Activated CD4-positive, CD25-positive, alpha-beta regulatory T cell (primary cell): ENCODE data around the gene MT1E.
A peak's percentile ranks its signal among the peaks of the same experiment; 100 is the strongest.

Experiments
- DNase-seq, 4 experiments: peaks; one replicate each; lab custom pipeline; 2025; lab: John Stamatoyannopoulos, UW

The MT1E gene

DNA sequence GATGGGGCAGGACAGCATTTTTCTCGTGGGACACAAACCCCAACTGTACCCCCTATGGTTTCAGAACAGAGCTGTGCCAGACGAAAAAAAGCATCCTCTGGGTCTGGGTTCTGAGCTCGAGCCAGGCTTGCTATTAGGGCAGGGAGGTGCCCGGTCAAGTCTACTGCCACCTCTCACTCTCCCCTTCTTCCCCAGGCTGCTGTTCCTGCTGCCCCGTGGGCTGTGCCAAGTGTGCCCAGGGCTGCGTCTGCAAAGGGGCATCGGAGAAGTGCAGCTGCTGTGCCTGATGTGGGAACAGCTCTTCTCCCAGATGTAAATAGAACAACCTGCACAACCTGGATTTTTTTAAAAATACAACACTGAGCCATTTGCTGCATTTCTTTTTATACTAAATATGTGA, 1.1 kb downstream of the MT1E start:
- no peak for DNase-seq

DNA sequence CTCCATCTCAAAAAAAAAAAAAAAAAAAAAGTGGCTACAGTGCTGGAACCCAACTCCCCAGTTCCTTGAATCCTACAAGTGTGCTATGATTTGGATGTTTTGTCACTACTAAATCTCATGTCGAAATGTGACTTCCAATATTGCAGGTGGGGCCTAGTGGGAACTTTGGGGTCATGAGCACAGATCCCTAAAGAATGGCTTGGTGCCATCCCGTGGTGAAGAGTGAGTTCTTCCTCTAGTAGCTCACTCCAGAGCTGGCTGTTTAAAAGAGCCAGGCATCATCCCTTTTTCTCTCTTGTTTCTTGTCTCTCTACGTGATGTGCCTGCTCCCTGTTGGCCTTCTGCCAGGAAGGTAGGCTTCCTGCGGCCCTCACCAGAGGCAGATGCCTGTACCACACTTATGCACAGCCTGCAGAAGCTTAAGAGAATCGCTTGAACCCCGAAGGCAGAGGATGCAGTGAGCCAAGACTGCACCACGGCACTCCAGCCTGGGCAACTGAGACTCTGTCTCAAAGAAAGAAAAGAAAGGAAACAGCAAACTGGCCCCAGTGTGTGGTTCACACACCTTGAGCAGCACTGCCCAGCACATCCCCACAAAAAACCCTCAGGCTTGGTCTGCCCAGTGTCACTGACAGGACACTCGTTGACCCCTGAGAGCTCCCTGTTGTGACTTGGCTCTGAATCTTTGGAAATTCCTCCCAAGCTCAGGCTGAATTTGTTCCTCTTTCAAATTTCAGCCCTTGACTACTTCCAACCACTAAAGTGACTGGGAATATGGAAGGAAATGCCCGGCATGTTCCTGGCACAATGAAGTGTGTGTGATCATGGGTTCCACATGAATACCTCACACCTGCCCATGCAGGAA, 3.1 kb downstream of the MT1E start:
- DNase-seq = no peak

DNA sequence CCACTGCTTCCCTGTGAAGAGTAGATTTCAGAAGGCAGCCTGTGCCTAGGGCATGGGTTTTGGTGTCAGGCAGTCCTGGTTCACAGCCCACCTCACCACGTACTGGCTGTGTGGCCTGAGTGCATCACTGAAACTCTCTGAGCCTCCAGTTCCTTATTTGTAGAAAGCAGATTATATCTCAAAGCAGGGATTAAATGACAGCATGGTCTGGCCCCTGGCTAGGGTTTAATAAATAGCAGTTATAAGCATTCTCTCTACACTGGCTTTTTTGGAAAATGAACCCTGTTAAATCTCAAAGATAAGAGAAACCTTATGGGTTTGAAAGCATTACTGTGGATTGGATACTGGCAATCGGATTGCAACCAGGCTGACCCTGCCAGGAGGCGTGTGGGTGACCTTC, 4.0 kb downstream of the MT1E start:
- DNase-seq = no peak

DNA sequence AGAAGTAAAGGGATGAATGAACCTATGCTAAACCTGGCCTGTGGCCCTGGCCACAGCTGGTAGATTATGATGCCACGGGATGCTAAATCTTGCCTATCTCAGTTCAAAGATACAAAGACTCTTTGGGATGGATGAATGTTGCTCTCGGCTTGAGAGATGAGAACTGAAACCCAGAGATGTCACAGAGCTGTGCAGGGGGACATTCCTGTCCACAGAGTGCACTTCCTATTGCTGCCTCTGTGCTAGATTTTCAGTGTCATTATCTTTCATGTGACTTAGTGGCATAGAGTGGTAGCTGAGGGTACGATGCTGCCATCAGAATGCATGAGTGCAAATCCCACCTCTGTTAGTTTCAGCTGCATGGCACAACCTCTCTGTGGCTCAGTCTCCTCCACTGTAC, 4.6 kb downstream of the MT1E start:
- no peak for DNase-seq

DNA sequence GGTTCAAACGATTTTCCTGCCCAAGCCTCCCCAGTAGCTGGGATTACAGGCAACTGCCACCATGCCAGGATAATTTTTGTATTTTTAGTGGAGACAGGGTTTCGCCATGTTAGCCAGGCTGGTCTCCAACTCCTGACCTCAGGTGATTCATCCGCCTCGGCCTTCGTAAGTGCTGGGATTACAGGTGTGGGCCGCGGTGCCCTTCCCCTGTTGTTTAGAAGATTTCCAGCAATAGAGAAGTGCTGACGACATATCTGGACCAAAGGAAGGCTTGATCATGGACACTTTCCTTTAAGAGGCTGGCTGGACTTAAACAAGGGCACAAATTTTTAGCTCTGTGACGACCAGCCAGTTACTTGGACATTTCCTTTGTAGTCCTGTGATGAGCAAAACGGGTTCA, 5.6 kb downstream of the MT1E start:
- no peak for DNase-seq

DNA sequence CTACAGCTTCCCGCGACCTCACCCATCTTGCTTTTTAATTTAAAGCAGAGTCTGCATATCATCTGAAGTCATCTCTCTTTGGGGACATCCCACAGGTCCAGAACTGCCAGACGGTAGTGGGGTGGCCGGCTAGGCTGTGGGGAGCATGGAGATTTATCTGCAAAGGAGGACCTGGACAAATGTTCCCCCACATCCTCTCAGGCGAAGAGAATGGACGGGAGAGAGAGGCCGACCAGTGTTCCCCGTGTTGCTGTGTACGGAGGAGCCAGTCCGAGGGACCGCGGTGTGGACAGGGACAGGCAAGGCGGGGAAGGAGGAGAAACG, 6.2 kb downstream of the MT1E start:
- no peak for DNase-seq

DNA sequence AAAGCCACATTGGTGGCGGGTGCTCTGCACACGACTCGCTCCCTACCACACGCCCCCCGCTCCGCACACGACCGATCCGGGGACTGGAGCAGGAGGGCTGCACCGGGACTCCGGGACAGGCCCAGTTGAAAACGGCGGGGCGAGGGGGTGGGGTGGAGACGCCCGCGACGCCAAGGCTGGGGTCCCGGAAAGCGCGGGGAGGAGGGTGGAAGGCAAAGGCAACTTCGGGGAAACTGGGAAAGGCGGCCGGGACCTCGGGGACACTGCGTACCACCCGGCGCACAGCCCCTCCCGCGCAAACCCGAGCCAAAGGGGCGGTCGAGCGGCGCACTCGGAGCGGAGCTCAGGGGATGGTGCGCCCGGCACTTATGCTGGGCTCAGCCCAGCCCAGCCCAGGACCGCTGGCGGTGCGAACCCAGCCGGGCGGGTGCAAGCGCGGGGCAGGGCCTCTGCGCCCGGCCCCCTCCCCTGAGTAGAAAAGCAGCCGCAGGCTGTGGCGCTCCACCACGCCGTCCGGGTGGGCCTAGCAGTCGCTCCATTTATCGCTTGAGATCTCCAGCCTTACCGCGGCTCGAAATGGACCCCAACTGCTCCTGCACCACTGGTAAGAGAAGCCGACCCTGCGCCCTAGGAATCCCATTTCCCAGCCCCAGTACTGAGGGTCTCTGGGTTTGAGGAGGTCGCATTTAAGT, 6.7 kb downstream of the MT1E start, which contains the start of gene MT1M:
Gene MT1M, plus strand, starts transcription at position 504 of the 692 bp plus-strand sequence. Its CDS starts 73 bp downstream, at position 577.
- DNase-seq = no peak

DNA sequence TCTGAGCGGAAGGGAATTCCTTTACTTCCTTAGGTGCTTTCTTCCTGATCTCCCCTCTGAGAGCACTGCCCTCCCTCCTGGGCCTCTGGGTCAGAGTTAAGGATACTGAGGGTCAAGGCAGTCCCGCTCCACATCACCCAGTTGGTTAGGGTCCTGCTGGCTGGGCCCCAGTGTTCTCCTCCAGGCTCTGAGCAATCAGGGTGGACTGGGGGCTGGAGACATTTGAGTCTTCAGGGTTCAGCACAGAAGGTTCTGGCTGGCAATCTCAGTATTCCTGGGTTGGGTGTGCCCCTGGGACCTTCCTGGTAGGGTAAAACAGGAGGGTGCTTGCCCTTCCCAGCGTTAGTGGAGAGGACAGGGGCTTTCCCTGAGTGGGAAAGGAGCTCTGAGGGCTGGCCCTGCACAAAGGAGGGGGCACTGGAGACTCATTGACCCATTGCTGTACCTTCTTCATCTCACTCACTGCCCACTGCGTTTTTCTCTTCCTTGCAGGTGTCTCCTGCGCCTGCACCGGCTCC, 7.3 kb downstream of the MT1E start:
- DNase-seq = no peak

DNA sequence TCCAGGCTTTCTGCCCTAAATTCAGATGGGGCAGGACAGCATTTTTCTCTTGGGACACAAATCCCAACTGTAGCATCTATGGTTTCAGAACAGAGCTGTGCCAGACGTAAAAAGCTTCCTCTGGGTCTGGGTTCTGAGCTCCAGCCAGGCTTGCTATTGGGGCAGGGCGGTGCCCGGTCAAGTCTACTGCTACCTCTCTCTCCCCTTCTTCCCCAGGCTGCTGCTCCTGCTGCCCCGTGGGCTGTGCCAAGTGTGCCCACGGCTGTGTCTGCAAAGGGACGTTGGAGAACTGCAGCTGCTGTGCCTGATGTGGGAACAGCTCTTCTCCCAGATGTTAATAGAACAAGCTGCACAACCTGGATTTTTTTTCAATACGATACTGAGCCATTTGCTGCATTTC, 8.0 kb downstream of the MT1E start:
- no peak for DNase-seq

DNA sequence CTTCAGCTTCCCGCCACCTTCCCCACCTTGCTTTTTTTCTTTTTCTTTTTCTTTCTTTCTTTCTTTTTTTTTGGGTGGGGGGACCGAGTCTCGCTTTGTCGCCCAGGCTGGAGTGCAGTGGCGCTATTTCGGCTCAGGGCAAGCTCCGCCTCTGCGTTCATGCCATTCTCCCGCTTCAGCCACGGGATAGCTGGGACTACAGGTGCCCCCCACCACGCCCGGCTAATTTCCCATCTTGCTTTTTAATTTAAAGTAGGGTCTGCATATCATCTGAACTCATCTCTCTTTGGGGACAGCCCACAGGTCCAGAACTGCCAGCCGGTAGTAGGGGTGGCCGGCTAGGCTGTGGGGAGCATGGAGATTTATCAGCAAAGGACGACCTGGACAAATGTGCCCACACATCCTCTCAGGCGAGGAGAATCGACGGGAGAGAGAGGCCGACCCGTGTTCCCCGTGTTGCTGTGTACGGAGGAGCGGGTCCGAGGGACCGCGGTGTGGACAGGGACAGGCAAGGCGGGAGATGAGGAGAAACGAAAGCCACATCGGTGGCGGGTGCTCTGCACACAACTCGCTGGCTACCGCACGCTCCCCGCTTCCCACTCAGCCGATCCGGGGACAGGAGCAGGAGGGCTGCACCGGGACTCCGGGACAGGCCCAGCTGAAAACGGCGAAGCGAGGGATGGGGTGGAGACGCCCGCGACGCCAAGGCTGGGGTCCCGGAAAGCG, 9.3 kb downstream of the MT1E start:
- no peak for DNase-seq

DNA sequence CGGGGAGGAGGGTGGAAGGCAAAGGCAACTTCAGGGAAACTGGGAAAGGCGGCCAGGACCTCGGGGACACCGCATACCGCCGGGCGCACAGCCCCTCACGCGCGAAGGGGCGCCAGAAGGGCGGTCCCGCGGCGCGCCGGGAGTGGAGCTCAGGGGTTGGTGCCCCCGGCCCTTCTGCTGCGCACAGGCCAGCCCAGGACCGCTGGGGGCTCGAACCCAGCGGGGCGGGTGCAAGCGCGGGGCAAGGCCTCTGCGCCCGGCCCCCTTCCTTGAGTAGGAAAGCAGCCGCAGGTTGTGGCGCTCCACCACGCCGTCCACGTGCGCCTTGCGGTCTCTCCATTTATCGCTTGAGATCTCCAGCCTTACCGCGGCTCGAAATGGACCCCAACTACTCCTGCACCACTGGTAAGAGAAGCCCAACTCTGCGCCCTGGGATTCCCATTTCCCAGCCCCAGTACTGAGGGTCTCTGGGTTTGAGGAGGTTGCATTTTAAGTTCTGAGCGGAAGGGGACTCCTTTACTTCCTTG, 9.9 kb downstream of the MT1E start:
- no peak for DNase-seq

DNA sequence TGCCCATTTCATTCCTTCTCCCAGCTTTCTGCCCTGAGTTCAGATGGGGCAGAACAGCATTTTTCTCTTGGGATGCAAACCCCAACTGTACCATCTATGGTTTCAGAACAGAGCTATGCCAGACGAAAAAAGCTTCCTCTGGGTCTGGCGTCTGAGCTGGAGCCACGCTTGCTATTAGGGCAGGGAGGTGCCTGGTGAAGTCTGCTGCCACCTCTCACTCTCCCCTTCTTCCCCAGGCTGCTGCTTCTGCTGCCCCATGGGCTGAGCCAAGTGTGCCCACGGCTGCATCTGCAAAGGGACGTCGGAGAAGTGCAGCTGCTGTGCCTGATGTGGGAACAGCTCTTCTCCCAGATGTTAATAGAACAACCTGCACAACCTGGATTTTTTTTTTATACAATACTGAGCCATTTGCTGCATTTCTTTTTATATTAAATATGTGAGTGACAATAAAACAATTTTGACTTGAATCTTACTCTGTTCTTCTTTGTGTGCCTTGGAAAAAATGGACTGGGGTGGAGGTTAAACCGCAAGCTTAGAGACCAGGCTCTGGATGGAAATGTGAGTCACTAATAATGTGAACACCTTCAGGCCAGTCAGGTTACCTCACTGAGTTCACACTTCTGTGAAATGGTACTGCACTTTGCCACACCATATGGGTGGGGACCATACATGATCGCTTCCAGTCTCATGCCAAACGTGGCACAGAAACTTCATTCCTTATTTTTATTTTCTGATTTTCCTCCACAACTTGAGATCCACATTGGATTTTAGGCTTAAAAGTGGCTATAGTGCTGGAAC, 11.2 kb downstream of the MT1E start:
- DNase-seq = no peak

DNA sequence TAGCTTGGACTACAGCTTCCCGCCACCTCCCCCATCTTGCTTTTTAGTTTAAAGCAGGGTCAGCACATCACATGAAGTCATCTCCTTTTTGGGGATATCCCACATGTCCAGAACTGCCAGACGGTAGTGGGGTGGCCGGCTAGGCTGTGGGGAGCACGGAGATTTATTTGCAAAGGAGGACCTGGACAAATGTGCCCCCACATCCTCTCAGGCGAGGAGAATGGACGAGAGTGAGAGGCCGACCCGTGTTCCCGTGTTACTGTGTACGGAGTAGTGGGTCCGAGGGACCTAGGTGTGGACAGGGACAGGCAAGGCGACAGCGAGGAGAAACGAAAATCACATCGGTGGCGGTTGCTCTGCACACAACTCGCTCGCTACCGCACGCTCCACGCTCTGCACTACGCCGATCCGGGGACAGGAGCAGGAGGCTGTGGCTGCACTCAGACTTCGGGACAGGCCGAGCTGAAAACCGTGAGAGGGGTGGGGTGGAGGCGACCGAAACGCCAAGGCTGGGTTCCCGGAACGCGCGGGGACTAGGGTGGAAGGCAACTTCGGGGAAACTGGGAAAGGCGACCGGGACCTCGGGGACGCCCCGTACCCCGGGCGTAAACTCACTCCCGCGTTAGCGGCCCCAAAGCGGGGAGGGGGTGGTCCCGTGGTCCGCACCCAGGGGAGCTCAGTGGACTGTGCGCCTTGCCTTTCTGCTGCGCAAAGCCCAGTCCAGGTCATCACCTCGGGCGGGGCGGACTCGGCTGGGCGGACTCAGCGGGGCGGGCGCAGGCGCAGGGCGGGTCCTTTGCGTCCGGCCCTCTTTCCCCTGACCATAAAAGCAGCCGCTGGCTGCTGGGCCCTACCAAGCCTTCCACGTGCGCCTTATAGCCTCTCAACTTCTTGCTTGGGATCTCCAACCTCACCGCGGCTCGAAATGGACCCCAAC, 12.5 kb downstream of the MT1E start, which contains the start of gene MT1A:
Gene MT1A, plus strand, starts transcription at position 853 of the 937 bp plus-strand sequence. Its CDS starts 73 bp downstream, at position 926.
- DNase-seq = no peak

DNA sequence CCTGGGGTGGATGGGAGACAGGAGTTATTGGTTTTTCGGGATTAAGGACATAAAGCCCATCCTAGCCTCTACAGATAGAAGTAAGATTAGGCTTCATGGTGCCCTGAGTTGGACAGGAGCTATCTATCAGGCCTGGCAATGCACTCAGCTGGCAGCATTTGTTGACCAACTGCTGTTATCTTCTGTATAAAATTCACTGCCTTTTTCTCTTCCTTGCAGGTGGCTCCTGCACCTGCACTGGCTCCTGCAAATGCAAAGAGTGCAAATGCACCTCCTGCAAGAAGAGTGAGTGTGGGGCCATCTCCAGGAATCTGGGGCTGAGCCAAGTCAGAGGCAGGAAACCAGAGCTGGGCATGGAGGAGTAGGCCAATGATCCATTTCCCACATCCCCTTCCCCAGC, 13.5 kb downstream of the MT1E start:
- DNase-seq = no peak

DNA sequence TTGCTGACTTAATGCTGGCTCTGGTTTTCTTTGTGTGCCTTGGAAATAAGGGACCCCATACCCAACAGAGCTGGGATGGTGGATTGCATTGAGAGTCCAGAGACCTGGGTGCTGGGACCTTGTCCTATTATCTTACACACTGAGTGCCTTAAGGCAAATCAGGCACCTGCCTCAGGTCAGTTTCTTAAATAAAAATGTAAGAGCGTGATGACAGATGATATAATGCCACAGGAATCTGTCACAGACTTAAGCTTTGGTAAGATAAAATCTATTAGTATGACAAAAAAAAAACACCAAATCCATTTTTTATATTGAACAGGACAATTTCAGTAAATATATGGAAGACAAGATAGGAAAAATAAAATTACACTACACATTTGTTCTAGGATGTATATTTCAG, 14.5 kb downstream of the MT1E start:
- DNase-seq = no peak

DNA sequence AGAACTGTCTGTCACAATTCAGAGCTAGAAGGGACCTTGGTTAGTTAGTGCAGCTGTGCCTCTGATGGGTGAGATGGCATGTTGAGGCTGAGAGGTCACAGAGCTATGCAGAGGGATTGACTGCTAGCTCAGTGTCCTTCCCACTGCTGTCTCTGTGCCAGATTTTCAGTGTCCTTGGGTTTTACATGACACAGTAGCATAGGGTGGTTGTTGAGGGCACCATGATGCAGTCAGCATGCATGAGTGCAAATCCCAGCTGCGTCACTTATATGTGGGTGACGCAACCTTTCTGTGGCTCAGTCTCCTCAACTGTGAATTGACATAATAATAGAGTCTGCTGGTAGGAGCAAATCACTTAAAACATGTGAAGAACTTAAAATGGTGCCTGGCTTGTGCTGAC, 15.6 kb downstream of the MT1E start:
- DNase-seq = no peak

DNA sequence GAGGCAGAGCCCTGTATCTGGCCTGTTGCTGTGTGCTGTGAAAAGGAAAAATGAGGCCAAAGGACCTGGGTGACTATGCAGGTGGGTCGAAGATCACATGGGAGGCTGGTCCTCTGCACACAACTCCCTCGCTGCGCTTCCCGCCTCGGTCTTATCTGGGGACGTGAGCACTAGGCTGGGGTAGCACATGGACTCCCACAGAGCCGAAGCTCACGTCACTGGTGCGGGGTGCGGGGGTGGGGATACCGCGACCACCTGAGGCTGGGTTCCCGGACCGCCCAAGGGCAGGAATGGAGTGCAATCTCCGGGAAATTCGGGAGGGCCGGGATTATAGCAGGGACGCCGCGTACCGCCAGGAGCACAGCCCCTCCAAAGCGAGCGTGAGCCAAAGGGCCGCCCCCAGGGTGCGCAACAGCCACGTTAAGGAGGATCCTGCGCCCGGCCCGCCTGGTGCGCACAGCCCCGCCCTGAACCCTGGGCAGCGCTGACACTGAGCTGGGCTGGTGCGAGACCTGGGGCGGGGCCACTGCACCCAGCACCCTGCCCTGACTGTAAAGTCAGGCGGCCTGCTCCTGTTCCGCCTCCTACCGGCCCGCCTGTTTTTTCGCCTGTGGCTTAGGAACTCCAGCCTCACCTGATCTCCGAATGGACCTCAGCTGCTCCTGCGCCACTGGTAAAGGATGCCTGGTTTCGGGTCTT, 17.6 kb downstream of the MT1E start:
- DNase-seq = peak; percentile 38 to 56 (median 45)

DNA sequence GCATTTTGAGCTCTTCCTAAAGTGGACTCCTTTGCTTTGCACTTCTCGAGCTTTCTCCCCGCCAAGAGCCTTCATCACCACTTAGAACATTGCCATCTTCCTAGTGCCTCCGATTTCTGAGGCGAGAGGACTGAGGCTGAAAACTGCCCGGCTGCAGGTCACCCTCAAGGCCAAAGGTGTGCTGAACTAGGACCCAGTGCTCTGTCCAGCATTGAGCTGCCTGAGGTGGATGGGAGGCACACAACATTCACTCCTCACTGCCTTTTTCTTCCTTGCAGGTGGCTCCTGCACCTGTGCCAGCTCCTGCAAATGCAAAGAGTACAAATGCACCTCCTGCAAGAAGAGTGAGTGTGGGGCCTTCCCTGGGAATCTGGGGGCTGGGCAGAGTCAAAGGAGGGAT, 18.3 kb downstream of the MT1E start:
- DNase-seq = no peak

DNA sequence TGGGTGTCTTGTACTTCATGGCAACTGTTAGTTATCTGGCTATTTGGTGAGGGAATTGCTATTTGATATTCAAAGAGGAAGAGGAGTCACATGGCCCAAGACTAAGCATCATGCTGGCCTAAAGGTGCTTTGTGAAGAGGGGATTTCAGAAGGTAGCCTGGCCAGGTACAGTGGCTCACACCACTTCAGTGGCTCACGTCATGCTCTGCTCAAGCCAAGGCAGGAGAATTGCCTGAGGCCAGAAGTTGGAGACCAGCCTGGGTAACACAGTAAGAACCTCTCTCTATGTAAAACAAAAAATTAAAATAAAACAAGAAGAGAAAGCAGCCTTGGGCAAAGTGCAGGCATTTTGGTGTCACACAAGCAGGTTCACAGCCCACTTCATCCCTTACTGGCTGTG, 19.7 kb downstream of the MT1E start:
- DNase-seq = no peak

DNA sequence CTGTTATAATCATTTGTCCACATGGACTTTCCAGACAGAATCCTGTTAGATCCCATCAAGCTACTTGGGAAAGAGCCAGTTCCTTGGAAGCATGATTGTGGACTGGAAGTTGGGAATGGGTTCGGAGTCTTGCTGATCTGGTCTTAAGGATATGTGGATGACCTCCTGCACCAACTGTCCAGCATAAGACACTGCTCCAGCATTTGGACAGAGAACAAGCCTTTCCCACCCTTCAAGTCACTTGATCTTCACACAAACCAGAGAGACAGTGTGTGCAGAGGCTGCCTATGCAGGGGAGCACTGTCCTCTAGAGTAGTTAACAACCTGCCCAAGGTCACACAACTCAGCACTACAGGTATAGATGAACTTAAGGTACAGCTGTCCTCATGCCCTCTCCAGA, 20.3 kb downstream of the MT1E start:
- no peak for DNase-seq
